GM19468 (cell line): ENCODE data around the gene STRADB.
"Not testable (repeated sequence)": the region's sequence is repeated elsewhere in the genome, so short reads cannot be mapped to it uniquely, and the experiment has no call there.

Experiments used
- ATAC-seq: cut with Tn5 transposase; IDR thresholded peaks from one replicate; pipeline ENCODE4 v1.9.1; 2021; ENCODE audit warnings: mild to moderate bottlenecking, moderate library complexity, moderate number of reproducible peaks; ENCODE audit not compliant: unreplicated experiment; ENCODE audit errors: extremely low read depth

STRADB gene, protein sequence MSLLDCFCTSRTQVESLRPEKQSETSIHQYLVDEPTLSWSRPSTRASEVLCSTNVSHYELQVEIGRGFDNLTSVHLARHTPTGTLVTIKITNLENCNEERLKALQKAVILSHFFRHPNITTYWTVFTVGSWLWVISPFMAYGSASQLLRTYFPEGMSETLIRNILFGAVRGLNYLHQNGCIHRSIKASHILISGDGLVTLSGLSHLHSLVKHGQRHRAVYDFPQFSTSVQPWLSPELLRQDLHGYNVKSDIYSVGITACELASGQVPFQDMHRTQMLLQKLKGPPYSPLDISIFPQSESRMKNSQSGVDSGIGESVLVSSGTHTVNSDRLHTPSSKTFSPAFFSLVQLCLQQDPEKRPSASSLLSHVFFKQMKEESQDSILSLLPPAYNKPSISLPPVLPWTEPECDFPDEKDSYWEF

DNA sequence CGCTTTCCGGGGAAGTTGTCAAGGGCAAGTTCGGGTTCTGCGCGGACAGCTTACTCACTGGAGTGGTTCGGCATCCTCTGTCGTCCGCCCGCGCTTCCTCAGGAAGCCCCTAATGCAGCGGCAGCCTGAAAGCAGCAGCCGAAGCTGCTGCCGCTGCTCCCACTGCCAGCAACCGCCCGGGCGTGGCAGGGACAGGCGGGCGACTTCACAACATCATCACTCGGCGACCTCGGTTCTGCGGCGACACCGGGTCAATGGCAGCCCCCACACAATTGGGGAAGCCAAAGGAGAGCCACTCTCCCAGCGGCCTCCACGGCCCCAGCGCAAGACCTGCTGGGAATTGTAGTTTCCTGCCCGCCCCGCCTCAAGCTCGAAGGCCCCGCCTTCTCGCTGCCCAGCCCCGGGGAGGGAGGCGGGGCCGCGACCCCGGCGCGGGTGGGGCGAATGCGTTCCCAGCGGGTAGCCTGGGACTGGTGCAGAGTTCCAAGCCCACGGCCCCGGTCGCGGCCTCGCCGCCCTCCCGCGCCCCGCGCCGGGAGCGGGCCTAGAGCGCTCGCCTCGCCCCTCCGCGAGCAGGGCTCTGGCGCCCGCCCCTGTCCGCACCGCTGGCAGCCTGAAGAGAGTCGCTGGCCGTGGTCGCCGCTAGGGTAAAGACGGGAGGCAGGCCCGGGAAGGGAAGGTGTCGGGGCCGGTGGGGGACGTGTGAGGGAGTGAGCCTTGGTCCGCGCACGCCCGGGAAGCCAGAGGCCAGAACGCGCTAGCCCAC lies at the start of gene STRADB, which contains the start of gene TRAK2:
TSS of gene STRADB (plus strand) at position 449 of the 766 bp plus-strand sequence. CDS start 3,101 bp downstream, outside the sequence.
TSS of gene TRAK2 (minus strand) at position 167 of the 766 bp plus-strand sequence. CDS start 30,951 bp downstream, outside the sequence.
- peak; percentile 97 for ATAC-seq

DNA sequence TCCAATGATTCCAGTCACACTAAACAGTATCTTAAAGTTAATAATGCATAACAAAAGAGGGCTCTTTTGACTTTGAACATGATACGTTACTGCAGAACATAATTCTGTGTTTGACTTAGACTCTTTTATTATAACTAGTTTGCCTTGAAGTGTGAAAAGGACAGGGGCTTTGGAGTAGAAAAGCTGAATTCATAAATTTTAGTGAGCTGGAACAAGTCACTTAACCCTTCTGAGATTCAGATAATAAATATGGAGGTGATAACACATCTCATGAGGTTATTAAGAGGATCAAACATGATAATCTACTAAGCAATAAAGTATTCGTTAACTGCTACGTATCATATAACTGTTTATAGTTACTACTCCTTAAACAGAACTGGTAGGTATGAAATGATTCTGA lies 49.7 kb upstream of the STRADB start:
- no peak for ATAC-seq

DNA sequence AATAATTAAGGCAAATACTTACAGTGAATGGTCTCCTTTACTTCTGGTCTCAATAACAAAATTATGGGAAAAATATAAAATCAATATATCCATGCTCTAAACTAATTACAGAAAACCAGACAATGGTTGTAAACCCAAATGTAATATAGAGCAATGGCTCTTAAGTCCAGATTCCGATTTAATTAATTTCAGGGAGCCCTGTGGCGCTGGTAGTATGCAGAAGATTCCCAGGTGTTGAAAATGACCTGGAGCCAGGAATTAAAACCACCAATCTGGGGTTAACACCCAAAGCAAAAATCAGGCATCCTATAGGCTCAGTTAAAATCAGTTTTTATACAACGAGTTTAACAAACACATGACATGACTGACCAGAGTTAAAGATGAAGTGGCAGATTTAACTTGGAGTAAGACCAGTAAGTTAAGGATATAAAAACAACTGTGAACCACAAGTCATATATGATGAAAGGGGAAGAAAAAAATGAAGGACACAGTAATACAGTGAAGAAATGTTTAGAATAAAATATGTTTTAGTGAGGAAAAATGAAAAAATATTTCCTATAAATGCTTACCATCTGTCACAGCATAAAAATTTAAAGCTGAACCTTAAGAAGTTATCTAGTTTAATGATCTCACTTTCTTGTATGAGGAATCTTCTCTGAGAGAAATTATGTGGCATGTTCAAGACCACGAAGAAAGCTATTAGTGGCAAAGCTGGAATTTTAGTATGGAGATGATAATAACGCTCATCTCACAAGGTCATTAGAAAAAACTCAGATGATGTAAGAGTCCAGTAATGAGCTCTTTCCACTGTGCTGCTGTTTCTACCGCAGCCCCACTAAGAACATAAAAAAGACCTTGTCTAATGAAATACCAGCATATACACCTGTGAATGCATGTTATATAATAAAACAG lies 48.6 kb upstream of the STRADB start:
- no peak for ATAC-seq

DNA sequence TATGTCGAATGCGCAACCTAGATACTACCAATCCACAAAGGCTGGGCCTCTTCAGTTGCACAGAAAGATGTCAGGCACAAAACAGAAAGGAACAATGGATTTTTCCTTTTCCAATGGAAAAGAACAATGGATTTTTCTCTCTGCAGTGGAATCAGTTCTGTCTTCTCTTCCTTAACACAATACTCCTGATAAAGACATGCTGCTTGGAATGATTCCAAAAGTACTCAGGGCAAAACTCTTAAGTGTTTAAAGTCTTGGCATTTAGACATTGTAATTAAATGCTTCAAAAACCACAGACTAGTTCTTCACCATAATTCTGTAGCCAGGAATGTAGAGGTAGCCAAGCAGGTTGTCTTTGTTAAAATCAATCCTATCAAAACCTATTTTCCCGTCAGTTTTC lies 47.7 kb upstream of the STRADB start:
- ATAC-seq = no peak

DNA sequence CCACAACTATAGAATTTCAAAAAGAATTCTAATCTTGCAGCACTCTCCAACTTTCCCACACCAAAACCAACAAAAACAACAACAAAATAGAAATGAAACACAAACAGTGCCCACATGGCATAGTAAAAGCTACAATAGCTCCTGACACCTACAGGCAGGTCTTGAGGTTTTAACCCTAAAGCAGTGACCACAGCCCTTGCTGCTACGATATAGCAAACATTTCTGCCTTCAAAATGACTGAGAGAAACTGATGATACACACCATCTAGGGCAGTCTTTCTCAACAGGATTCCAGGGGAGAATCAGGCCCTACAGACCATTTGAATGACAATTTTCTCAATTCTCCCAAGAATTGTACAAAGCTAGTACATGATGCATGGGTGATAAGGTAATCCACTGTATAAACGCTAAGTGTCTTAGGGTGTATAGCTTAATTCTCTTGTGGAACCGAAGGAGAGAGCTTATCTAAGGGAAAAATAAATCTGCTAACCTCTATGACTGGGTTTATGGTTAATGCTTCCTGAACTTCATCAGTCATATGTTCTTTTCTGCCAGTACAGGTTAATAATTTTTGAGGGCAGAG lies 46.8 kb upstream of the STRADB start:
- no peak for ATAC-seq

DNA sequence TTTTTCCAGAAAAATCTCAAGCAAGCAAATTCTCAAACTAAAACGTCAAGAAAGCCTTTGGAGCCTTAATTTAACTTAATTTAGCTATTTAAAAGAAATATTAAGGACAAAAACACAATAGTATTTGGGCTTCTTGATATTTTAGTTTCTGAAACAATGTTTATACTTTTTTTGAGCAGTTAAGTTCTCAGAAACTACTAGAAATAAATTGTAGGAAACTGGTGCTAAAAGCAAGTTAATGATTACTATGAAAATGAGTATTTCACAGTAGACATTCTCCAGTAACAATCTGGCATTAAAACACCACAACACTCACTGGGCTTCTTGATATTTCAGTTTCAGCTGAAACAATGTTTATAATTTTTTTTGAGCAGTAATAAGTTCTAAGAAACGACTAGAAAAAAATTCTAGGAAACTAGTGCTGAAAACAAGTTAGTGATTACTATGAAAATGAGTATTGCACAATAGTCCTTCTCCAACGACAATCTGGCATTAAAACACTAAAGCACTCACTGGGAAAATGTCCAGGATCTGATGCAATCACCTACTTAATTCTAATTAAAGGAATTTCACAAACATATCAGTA lies 45.4 kb upstream of the STRADB start:
- ATAC-seq = no peak

DNA sequence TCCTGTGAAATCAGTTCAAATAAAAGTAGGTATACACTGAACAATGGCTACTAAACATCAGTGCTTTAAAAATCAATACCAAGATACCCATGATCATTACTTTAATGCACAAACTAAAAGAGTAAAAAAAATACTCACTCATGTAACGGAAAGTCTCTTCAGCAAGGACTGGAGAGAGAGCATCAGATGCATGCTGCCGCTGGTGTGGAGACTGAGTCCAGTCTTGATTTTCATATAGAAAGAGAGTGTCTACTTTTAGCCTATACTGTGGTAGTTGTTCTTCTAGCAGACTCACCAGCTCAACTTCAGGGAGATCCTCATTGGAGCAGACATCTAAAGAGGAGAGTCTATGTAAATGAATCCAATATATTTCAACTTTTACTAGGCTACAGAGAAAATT lies 44.3 kb upstream of the STRADB start:
- ATAC-seq = no peak

DNA sequence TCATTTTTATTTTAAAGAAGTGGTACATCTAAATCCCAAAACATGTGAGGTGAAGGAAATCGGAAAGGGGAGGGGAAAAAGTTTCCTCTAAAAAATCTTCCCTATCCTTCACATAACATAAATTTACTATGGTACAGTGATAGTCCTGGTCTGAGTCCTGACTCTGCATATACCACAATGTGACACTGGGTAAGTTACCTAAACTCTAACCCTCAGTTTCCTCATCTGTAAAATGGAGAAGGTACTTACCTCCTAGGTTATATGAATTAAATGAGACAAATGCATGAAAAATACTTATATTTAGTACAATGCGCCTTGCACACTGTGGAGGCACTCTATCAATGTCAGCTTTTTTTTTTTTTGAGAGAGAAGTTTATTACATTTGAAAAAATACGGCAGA lies 42.6 kb upstream of the STRADB start:
- ATAC-seq = no peak

DNA sequence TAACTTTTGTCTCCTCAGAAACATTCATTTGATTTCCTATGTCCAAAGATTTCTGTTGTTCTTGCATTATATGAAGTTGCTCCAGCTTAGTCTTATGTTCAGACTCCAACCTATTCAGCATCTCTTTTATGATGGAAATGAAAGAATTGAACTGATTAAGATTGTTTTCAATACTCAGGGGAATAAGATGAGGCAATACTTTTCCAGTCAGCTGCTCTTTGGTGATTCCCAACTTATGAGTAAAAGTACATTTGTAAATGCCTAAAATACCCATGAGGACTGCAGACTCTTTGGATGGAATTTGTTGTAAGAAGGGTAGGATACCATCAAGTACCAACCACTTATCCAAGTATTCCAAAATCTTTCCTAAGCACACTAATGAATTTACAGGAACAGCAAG lies 40.1 kb upstream of the STRADB start:
- ATAC-seq = no peak

DNA sequence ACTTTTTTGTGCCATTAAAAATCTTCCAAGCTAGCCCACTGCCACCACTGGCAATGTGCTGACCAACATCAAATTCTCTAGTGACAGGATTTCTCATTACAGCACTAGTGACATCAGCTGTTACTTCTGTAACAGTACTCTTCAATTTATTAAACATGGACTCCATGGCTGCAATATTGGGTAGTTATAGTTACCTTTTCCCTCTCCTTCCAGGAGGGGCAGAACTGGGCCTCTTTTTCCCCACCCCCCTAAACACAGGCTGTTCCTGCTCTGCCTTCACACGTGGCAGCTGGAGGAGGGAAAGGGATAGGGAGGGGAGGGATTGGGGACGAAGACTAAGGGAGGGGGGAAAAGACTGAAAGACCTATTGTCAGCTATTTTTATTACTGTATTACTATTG lies 38.4 kb upstream of the STRADB start:
- no peak for ATAC-seq

DNA sequence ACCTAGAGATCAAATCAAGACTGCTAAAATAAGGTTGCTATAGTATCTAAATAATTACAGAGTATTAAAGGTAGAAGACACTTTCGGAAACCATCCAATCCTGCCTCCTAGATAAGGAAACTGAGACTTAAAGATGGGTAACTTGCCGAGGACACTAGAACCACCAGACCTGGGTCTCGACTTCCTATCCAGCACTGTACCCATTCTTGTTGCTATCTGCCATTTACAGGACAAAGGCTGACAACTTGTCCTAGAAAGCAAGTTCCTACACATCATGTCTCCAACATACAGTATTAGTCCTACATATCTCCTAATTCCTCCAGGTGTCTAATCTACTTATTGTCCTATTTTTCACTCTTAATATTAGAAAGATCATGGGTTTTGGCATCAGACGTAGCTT lies 38.0 kb upstream of the STRADB start:
- ATAC-seq = no peak

DNA sequence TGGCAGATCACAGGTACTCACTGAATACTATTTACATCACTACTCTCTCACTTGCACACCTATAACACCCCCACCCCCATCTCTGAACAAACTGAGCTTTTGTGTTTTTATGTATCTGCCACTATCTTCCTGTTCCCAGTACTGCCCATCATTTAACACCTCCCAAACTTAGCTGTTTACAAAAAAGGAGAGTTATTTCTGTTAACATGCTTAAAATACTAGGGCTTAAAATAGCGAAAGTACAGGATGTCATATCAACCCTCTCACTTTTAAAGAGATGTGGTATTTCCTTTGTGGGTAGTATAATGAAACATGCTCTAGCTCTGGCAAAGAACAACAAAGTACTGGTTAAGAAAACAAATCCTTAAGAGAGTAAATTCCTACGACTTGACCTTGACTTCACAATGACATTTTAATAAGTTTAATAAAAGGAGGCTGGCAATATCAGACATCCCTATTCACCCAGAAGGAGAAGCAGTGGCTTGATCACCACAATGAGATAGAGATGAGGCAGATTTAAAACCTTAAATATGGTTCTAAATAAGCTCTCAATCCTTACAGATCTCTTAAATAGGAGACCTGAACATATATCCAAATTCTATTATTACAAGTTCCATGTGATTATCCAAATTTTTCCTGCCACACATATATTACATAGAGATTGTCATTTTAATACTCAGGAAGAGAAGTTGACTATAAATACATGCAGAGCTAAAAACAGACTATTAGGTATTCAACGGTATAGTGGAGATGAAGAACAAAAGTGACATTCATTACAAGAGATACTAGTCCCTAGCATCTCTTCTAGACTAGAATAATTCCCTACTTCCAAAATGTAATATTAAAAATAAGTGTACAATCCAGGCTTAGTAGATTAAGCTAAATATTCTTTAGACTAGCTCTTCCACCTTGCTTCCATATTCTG lies 37.2 kb upstream of the STRADB start:
- ATAC-seq = no peak

DNA sequence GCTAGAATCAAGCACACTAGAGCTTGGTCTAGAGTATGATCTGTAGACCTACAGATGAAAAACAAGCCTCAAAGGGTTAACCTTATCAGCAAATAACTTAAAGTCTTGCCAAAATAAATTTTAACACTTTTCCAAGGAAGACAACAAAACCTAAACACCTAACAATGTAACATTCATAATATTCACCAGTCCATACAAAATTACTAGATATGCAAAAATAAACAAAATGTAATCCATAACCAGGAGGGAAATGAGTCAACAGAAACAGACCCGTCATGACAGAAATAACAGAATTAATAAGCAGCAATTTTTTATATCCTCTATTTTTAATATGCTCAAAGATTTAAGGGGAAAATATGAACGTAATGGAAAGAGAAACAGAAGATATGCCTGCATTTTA lies 36.4 kb upstream of the STRADB start:
- no peak for ATAC-seq

DNA sequence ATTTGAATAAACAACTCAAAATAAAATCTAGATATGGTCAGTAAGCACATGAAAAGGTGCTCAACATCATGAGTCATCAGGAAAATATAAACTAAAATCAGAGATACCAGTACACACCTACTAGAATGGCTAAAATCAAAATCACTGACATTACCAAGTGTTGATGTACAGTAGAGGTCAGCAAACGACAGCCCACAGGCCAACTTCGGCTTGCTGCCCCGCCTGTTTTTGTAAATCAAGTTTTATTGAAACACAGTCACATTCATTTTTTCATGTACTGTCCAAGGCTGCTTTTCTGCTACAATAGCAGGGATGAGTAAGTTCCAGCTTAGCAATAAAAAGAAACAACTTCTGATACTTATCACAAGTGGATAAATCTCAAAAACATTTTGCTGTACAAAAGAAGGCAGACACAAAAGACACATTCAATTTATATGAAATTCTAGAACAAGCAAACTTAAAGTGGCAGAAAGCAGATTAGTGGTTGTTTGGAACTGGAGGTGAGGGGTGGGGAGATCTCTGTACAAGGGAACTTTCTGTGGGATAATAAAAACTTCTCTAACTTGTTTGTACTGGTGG lies 32.4 kb upstream of the STRADB start:
- ATAC-seq = no peak

DNA sequence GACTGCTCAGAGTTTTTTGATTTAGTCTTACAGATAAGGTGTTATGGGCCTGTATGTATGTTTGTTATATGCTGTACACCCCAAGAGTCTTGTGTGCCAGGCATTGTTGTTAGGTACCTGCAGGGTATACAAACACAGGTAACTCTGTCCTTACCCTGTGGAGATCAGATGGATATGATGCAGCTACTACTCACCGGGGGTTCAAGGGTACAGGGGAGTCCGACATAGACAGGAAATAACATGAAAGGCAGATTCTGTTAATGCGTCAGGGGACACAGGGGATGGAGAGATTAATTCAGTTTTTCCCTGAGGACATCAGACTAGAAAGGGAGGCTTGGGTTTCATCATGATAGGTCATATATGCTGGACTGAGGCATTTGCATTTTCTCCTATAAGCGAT lies 31.6 kb upstream of the STRADB start:
- no peak for ATAC-seq

DNA sequence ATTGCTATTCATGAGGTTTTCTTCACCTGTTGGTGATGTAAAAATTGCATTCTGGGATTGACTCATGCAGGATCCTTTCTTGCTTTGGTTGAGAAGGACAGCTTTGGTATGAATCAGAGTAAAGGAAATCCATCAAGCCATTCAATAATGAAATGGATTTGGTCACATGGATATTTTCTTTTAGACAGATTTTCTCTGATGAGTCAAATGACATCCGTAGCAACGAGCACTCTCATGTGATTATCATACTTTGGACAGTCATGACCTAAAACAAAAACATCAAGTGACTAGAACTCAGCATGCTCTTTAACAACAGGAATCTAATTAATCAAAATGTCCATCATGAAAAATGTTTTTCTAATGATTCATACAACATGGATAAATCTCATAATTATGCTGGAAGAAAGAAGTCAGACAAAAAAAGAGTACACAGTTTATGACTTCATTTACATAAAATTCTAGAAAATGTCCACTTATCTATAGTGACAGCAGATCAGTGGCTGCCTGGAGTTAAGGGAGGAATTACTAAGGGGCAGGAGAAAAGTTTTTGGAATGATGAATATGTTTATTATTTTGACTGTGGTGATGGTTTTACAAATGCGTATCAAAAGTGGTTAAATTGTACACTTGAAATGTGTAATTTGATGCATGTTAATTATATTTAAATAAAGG lies 31.0 kb upstream of the STRADB start:
- ATAC-seq = no peak

DNA sequence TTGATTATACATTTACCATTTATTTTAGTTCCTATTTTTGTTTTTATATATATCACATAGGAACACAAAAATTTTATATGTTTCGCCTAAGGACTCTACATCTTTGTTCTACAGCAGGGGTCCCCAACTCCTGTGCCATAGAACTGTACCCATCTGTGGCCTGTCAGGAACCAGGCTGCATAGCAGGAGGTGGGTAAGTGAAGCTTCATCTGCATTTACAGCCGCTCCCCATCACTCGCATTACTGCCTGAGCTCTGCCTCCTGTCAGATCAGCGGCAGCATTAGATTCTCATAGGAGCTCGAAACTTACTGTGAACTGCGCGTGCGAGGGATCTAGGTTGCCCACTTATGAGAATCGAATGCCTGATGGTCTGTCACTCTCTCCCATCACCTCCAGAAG lies 25.6 kb upstream of the STRADB start:
- ATAC-seq = no peak

DNA sequence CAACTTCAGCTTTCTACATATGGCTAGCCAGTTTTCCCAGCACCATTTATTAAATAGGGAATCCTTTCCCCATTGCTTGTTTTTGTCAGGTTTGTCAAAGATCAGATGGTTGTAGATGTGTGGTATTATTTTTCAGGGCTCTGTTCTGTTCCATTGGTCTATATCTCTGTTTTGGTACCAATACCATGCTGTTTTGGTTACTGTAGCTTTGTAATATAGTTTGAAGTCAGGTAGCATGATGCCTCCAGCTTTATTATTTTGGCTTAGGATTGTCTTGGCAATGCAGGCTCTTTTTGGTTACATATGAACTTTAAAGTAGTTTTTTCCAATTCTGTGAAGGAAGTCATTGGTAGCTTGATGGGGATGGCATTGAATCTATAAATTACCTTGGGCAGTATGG lies 23.2 kb upstream of the STRADB start:
- not testable (repeated sequence) for ATAC-seq
